Vagina (tissue), 2 donors: Measurements from ENCODE around the gene SNTA1.
"Not testable (repeated sequence)": the region's sequence is repeated elsewhere in the genome, so short reads cannot be mapped to it uniquely, and the experiment has no call there.

ENCODE experiments used
- CTCF ChIP-seq, 3 experiments: fragments of 450-650 bp in 2 of 3; fragments of 200-600 bp in 1 of 3; sonication (generic) in 1 of 3; IDR thresholded peaks; one replicate each; pipeline ENCODE4 v1.5.1; 2017 to 2019; ENCODE audit warnings: antibody characterized with exemption in 3 of 3, mild to moderate bottlenecking in 2 of 3, moderate library complexity in 2 of 3
- POLR2AphosphoS5 ChIP-seq, 2 donors: sonication (generic); formaldehyde crosslinking; IDR thresholded peaks; one replicate each; pipeline ENCODE4 v1.9.0; 2017; ENCODE audit warnings: antibody characterized with exemption in 2 of 2, mild to moderate bottlenecking in 2 of 2, low read depth in 1 of 2; ENCODE audit not compliant: insufficient read depth in 1 of 2

GRCh38 chr20:33488661-33489494 is 45.3 kb upstream of the SNTA1 start:
- not testable (repeated sequence) for TF ChIP-seq CTCF (IDR thresholded peaks at IDR 0.05); POLR2AphosphoS5 (IDR thresholded peaks at IDR 0.05; ENCODE audit: insufficient read depth in 1 of 2, low read depth in 1 of 2)
